Psoas muscle (tissue), 8 donors: ENCODE data around the gene PHKA2. TPM values are rescaled to one million over a fixed set of nuclear protein-coding genes. Genes with fewer than 3 reads are reported as not detected.

Source experiments
- ATAC-seq, 4 donors: fragments of 200-7000 bp; cut with Tn5 transposase; one replicate each; pipeline ENCODE4 v1.9.1; 2020; ENCODE audit warnings: moderate library complexity in 3 of 4, mild to moderate bottlenecking in 2 of 4
- DNase-seq, 2 donors: peaks; one replicate each; pipeline ENCODE4 v3.0.0-alpha.2; 2020
- H3K27ac ChIP-seq: fragments of 200-600 bp; one replicate; pipeline ENCODE4 v1.8.0; 2022
- H3K27me3 ChIP-seq, 3 donors: fragments of 200-600 bp in 1 of 3; one replicate each; pipeline versions ENCODE4 v1.6.1 to v1.8.0; 2013 to 2022; ENCODE audit warnings: low read length in 2 of 3, mild to moderate bottlenecking in 2 of 3, moderate library complexity in 1 of 3; ENCODE audit not compliant: insufficient read depth in 3 of 3
- H3K36me3 ChIP-seq, 2 donors: fragments of 200-600 bp in 1 of 2; one replicate each; pipeline versions ENCODE4 v1.6.1 to v1.8.0; 2013 to 2022; ENCODE audit warnings: low read depth in 1 of 2, mild to moderate bottlenecking in 1 of 2, moderate library complexity in 1 of 2; ENCODE audit not compliant: insufficient read depth in 1 of 2
- H3K4me1 ChIP-seq: fragments of 200-600 bp; one replicate; pipeline ENCODE4 v1.8.0; 2022
- H3K4me3 ChIP-seq: fragments of 200-600 bp; one replicate; pipeline ENCODE4 v1.8.0; 2022; ENCODE audit warnings: mild to moderate bottlenecking
- H3K9me3 ChIP-seq: fragments of 200-600 bp; one replicate; pipeline ENCODE4 v1.8.0; 2022
- WGBS, 3 donors: extraction: QIAGEN DNeasy Blood & Tissue Kit; methylation state at CpG; one replicate each; pipeline versions ENCODE4 v1.1.6 to v1.1.7; 2013; 5-methylcytosine and 5-hydroxymethylcytosine counted together
- intact Hi-C, 2 donors: fragments of 100-400 bp; cut with DNase I; formaldehyde crosslinking; loops; one replicate each; pipeline versions ENCODE4 v1.11.0 to v1.14.2; 2022
- polyA plus RNA-seq, 3 donors: library from polyadenylated mRNA; stranded (reverse); fragments of 200-250 nt; gene quantifications; one replicate each; pipeline ENCODE4 v1.2.3, GENCODE V29; 2013
- total RNA-seq, 4 donors: library from RNA; stranded (reverse); fragmentation: NEBNext Ultra II Directional in 2 of 4; extraction: Animal tissue kit (Norgen Biotek cat#: 25700) in 2 of 4; gene quantifications; one replicate each; pipeline versions ENCODE4 v1.2.1 to v1.2.4, GENCODE V29; 2021 to 2023
- TF ChIP-seq, protein P1 (sequence below): fragments of 200-600 bp; IDR thresholded peaks from one replicate; pipeline ENCODE4 v1.8.0; 2022; ENCODE audit warnings: antibody characterized with exemption
- donor health status: healthy with polysubstance abuse.
- donor health status: DM: no; HTN: no; CAD: no; lungs with moderate emphysema.
- donor health status: Bipolar disorder and iron deficiency.
- donor health status: healthy.
- donor health status: DM: yes; HTN: yes; CAD: no.
- donor health status: DM: no; HTN: no; CAD: no.
- donor health status: DM: no; HTN: no; CAD: no.
- donor health status: DM: yes; HTN: yes; CAD: no.

The PHKA2 gene
- total and polyA plus RNA-seq, 7 donors, result 3.7 to 24.8 (median 8.9) TPM

DNA sequence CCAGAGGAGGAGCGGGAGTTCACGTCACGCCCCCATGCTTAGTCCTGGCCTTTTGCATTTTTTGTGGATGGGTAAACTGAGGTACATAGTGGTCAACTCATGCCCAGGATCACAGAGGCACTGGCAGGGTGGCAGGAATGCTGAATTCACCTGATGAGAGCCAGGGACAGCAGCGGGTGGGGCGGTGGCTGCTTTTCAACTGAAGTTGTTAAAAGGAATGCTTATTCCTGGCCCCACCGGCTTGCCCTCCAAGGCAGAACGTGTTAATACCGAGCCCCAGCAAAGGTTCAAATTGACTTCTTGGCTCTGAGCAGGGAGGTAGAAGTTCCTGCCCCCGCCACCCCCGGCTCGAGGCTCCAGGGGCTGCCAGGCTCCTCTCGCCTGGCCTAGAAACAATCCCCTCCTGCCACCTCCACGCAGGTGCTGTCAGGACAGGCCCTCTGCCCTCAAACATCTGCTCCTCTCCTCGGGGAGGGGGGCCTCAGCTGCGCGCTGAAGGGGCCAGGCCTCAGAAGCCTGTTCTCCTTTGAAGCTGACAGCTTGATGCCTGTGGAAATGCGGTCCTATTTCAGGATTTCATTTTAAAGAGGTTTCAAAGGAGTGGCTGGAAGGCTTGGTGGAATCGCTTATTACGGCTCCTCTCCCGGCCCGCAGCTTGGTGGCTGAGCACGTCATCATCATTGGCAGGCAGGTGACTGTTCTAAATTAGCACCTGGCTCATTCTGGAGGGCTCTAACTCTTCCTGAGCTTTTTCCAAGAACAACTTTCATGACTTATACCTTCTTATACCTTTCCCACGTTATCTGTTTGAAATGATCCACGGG is 93.0 kb downstream of the PHKA2 start:
- 57 to 64% (median 59%) methylated on average over 21 to 24 of the region's 24 CpGs for WGBS, 3 donors

DNA sequence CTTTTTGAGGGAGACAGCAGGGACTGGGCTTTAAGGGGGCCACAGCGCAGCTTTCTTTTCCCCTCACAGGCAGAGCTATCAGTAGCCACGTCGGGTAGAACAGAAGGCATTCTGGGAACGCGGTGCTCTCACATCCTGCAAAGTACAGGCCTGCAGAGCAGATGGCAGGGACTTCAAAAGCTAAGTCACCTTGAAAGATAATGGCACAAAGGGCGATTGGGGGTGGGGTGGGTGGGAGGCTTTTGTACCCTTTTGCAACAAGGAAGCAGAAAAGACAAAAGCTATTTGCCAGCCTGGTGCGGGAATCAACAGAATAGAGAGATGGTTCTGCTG is 93.9 kb downstream of the PHKA2 start:
- Histone ChIP-seq H3K36me3 (no peaks in the 10 kb centered on the region), H3K4me3 (no peak overlapping the region), H3K4me1 (no peaks in the 10 kb centered on the region), H3K27ac (no peak overlapping the region), H3K9me3 (no peaks in the 10 kb centered on the region), H3K27me3 (no peaks in the 10 kb centered on the region)
- ATAC-seq (no peak), DNase-seq (no peak)
- TF ChIP-seq, protein P1, sequence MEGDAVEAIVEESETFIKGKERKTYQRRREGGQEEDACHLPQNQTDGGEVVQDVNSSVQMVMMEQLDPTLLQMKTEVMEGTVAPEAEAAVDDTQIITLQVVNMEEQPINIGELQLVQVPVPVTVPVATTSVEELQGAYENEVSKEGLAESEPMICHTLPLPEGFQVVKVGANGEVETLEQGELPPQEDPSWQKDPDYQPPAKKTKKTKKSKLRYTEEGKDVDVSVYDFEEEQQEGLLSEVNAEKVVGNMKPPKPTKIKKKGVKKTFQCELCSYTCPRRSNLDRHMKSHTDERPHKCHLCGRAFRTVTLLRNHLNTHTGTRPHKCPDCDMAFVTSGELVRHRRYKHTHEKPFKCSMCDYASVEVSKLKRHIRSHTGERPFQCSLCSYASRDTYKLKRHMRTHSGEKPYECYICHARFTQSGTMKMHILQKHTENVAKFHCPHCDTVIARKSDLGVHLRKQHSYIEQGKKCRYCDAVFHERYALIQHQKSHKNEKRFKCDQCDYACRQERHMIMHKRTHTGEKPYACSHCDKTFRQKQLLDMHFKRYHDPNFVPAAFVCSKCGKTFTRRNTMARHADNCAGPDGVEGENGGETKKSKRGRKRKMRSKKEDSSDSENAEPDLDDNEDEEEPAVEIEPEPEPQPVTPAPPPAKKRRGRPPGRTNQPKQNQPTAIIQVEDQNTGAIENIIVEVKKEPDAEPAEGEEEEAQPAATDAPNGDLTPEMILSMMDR, result no peak
- WGBS, 3 donors, result 70 to 78% (median 76%) methylated on average over 7 of the region's 7 CpGs
- intact Hi-C loops, result no loop called here

More for the DNA sequence above, 93.0 kb downstream of the PHKA2 start:
- no peaks in the 10 kb centered on the region for H3K9me3 ChIP-seq
- no peaks in the 10 kb centered on the region for H3K4me1 ChIP-seq
- no peak overlapping the region for H3K4me3 ChIP-seq
- ATAC-seq (no peak), DNase-seq (no peak)
- intact Hi-C loops, result no loop called here
- no peaks in the 10 kb centered on the region for H3K27me3 ChIP-seq
- H3K36me3 ChIP-seq, result no peaks in the 10 kb centered on the region
- H3K27ac ChIP-seq, result no peak overlapping the region
- TF ChIP-seq, protein P1, result no peak

DNA sequence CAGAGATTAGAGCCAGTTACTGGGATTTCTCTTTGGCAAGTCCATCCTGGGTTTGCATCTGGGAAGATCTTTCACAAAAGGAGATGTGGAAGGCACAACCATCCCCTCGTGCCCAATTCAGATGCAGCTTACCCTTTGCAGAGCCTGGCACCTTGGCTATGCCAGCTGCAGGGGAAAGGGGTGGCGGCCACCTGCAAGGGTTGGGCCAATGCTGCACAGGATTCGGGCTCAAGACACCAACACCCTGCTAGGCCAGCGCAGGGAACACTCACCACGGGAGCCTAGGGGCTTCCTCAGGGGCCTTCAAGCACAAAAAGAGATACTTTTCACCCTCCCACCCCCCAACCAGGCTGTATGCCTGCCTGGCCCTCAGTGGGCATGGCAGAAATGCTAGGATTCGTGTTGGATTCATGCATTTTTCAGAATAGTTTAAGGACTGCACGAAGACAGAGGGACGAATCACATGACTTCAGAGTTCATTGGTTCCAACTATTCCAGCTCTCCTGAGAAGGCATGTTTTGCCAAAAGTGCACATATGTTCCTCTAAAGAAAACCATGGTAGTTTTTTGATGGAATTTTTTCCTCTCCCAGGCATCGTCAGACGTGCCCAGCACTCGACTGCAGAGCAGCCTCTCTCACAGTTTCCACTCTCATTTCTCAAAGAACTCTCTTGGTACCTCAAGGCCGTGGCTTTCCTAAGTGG is 94.4 kb downstream of the PHKA2 start:
- WGBS, 3 donors, result 61 to 83% (median 77%) methylated on average over 11 to 12 of the region's 12 CpGs
- H3K36me3 ChIP-seq, result no peaks in the 10 kb centered on the region
- no peak for ATAC-seq
- no peak for DNase-seq
- H3K4me1 ChIP-seq, result no peaks in the 10 kb centered on the region
- no peaks in the 10 kb centered on the region for H3K9me3 ChIP-seq
- TF ChIP-seq, protein P1, result no peak
- no peaks in the 10 kb centered on the region for H3K27me3 ChIP-seq
- H3K27ac ChIP-seq, result no peak overlapping the region
- no peak overlapping the region for H3K4me3 ChIP-seq
- intact Hi-C loops, result loop anchor here (5.0 to 10.0 kb wide), 4 partner anchors 57 to 497 kb away; partner anchors contain the start of gene CDKL5 (in 1 of the 2)

DNA sequence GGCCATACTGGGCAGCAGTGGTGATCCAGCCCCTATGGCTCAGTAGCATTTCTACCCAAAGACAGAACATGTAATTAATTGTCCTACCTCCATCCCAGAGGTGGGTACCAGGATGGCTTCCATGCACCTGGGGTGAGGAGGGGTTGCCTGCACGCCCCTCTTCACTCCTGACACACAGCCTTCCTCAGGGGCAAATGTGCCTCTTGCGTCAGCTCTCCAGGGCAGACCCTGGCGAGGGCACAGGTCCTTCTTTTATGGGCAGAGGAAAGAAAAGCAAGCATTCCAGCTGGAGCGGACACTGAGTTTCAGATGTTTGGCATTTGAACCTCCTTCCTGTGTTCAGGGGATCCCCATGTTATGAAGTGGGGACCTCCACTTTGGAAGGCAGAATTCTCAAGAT is 95.6 kb downstream of the PHKA2 start:
- no peaks in the 10 kb centered on the region for H3K9me3 ChIP-seq
- TF ChIP-seq, protein P1, result no peak
- H3K4me3 ChIP-seq, result no peak overlapping the region
- H3K36me3 ChIP-seq, result no peaks in the 10 kb centered on the region
- H3K27ac ChIP-seq, result peak overlapping the region; percentile 80
- DNase-seq (no peak), ATAC-seq (no peak)
- intact Hi-C loops, result loop anchor here (5.0 to 10.0 kb wide), 4 partner anchors 56 to 496 kb away; partner anchors contain the start of gene CDKL5 (in 1 of the 2)
- H3K27me3 ChIP-seq, result no peaks in the 10 kb centered on the region
- H3K4me1 ChIP-seq, result no peaks in the 10 kb centered on the region
- 65 to 76% (median 70%) methylated on average over 4 of the region's 4 CpGs for WGBS, 3 donors
